CD4-positive, alpha-beta T cell (primary cell): ENCODE data around the gene ITK. TPM values are rescaled to one million over a fixed set of nuclear protein-coding genes. Genes with fewer than 3 reads are reported as not detected.

Source experiments
- ATAC-seq: fragments of 200-7000 bp; cut with Tn5 transposase; one replicate; pipeline ENCODE4 v1.10.0; 2022; ENCODE audit warnings: mild to moderate bottlenecking; ENCODE audit not compliant: poor library complexity
- CTCF ChIA-PET: fragments of 350-600 bp; sonication (Branson Sonifier 250); formaldehyde crosslinking; loops from one replicate; lab custom pipeline; 2021; ENCODE audit warnings: antibody characterized with exemption, inconsistent platforms; lab: Charles Lee
- POLR2A ChIA-PET: fragments of 350-600 bp; sonication (Branson Sonifier 250); formaldehyde crosslinking; loops from one replicate; lab custom pipeline; 2021; ENCODE audit warnings: antibody characterized with exemption, inconsistent platforms; lab: Charles Lee
- DNase-seq, 14 experiments: peaks; one replicate each; pipeline ENCODE4 v3.0.0-alpha.2; 2013 to 2020; ENCODE audit warnings: mixed read lengths in 2 of 14
- H3K27ac ChIP-seq, 2 donors: one replicate each; pipeline versions ENCODE4 v1.5.1 to v1.7.0; 2013; ENCODE audit warnings: low read length in 2 of 2, low read depth in 1 of 2, mild to moderate bottlenecking in 1 of 2
- H3K27me3 ChIP-seq, 2 experiments: 1 replicate in 1 of 2; 2 replicates in 1 of 2; pipeline versions ENCODE4 v1.6.1 to v1.7.0; 2013; ENCODE audit warnings: low read length in 2 of 2, control low read depth in 1 of 2, mild to moderate bottlenecking in 1 of 2, moderate library complexity in 1 of 2; ENCODE audit not compliant: insufficient read depth in 2 of 2, control insufficient read depth in 1 of 2
- H3K36me3 ChIP-seq: one replicate; pipeline ENCODE4 v1.6.1; 2013; ENCODE audit warnings: low read length, control low read depth; ENCODE audit not compliant: insufficient read depth
- H3K4me1 ChIP-seq: one replicate; pipeline ENCODE4 v1.6.1; 2013; ENCODE audit warnings: low read length, control low read depth; ENCODE audit not compliant: insufficient read depth
- H3K4me3 ChIP-seq: one replicate; pipeline ENCODE4 v1.5.1; 2013; ENCODE audit warnings: mild to moderate bottlenecking, low read length, moderate library complexity
- H3K9me3 ChIP-seq, 2 experiments: 1 replicate in 1 of 2; 2 replicates in 1 of 2; pipeline versions ENCODE4 v1.6.1 to v1.7.0; 2013; ENCODE audit warnings: low read length in 2 of 2, mild to moderate bottlenecking in 2 of 2, control low read depth in 1 of 2, moderate library complexity in 1 of 2; ENCODE audit not compliant: control insufficient read depth in 1 of 2, insufficient read depth in 1 of 2
- H3K27ac Mint-ChIP-seq: one replicate; pipeline ENCODE4 v1.8.0; 2020; ENCODE audit warnings: mixed read lengths
- H3K27me3 Mint-ChIP-seq: one replicate; pipeline ENCODE4 v1.8.0; 2021; ENCODE audit warnings: mixed read lengths
- H3K36me3 Mint-ChIP-seq: one replicate; pipeline ENCODE4 v1.8.0; 2021; ENCODE audit warnings: low read depth, mixed read lengths
- H3K4me1 Mint-ChIP-seq: one replicate; pipeline ENCODE4 v1.8.0; 2021; ENCODE audit warnings: low read depth, mixed read lengths
- H3K4me3 Mint-ChIP-seq: one replicate; pipeline ENCODE4 v1.8.0; 2020; ENCODE audit warnings: mild to moderate bottlenecking, mixed read lengths
- H3K9me3 Mint-ChIP-seq: one replicate; pipeline ENCODE4 v1.8.0; 2020; ENCODE audit warnings: mixed read lengths
- intact Hi-C, 2 experiments: fragments of 100-400 bp; cut with DNase I in 1 of 2; cut with micrococcal nuclease in 1 of 2; formaldehyde crosslinking; loops; one replicate each; pipeline versions ENCODE4 v1.15.1 to v1.9.0; 2023 to 2025; cut with DNase I, micrococcal nuclease
- total RNA-seq, 174 experiments: library from RNA in 2 of 174; stranded (reverse) in 2 of 174; gene quantifications; one replicate each; pipeline ENCODE4 v1.2.3 and lab custom pipeline; 2021 to 2026
- TF ChIP-seq, protein P1 (sequence below): fragments of 200-600 bp; IDR thresholded peaks from one replicate; pipeline ENCODE4 v1.8.0; 2022; ENCODE audit warnings: antibody characterized with exemption, mild to moderate bottlenecking

The ITK gene
- total RNA-seq, 2 experiments from 2014 or later: 289 to 292 TPM

- H3K4me1 ChIP-seq: peaks cover 78% of the 10 kb centered on the region
- no peaks in the 10 kb centered on the region for H3K27me3 ChIP-seq
- Mint-ChIP-seq H3K36me3 (peaks cover 94% of the 10 kb centered on the region), H3K27ac (peak overlapping the region; percentile 96), H3K4me1 (peaks cover 99% of the 10 kb centered on the region), H3K27me3 (no peaks in the 10 kb centered on the region), H3K9me3 (no peaks in the 10 kb centered on the region), H3K4me3 (peak overlapping the region; percentile 77)
- no peak overlapping the region for H3K4me3 ChIP-seq
- peak overlapping the region; percentile 32 to 50 for H3K27ac ChIP-seq
- peak in 9 of 14 experiments; percentile 26 to 76 (median 49) for DNase-seq
- CTCF ChIA-PET: interaction anchor here (1.0 to 1.4 kb wide), 3 partner anchors 10 to 56 kb away, joined by 3 to 4 read pairs (median 3); no protein-coding TSS in a partner anchor
- TF ChIP-seq, protein P1, sequence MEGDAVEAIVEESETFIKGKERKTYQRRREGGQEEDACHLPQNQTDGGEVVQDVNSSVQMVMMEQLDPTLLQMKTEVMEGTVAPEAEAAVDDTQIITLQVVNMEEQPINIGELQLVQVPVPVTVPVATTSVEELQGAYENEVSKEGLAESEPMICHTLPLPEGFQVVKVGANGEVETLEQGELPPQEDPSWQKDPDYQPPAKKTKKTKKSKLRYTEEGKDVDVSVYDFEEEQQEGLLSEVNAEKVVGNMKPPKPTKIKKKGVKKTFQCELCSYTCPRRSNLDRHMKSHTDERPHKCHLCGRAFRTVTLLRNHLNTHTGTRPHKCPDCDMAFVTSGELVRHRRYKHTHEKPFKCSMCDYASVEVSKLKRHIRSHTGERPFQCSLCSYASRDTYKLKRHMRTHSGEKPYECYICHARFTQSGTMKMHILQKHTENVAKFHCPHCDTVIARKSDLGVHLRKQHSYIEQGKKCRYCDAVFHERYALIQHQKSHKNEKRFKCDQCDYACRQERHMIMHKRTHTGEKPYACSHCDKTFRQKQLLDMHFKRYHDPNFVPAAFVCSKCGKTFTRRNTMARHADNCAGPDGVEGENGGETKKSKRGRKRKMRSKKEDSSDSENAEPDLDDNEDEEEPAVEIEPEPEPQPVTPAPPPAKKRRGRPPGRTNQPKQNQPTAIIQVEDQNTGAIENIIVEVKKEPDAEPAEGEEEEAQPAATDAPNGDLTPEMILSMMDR: no peak
- intact Hi-C loops: loop anchor here in 1 of 2 experiments (5.0 kb wide), 1 partner anchor 40 kb away; no protein-coding TSS in a partner anchor
- POLR2A ChIA-PET: interaction anchor here (1.0 to 12.6 kb wide), 13 partner anchors 9 to 77 kb away, joined by 3 to 193 read pairs (median 4); partner anchors contain the start of gene ITK
- ATAC-seq: peak; percentile 44
- peaks cover 65% of the 10 kb centered on the region for H3K36me3 ChIP-seq
- H3K9me3 ChIP-seq: no peaks in the 10 kb centered on the region
These were observed 16.4 kb downstream of the ITK start for GRCh38 chr5:157197086-157197485.

DNA sequence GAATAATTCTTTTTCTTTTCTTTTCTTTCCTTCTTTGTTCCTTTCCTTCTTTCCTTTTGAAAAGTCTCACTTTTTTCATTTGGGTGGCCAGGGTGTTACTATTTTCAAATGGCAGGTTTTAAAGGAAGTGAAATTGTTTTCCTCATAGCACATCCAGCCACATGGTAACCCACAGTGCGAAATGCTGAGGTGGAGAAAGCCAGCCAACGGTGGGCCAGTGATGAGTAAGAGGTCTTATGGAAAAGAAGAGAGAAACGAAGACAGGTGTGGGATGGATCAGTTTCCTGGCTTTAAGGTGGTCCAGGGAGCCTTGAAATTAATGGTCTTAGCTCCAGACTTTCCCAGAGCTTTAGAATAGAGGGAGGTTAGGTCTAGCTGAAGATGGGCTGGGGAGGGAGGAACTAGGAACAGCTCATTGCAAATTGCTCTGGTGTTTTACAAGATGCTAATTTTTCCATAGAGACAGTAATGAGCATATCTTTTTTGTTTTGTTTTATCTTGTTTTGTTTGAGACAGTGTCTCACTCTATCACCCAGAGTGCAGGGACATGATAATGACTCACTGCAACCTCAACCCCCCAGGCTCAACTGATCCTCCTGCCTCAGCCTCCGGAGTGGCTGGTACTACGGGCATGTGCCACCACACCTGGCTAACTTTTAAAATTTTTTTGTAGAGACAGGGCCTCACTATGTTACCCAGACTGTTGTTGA lies 17.8 kb downstream of the ITK start:
- Histone ChIP-seq H3K4me3 (no peak overlapping the region), H3K36me3 (peaks cover 71% of the 10 kb centered on the region), H3K27me3 (no peaks in the 10 kb centered on the region), H3K9me3 (no peaks in the 10 kb centered on the region), H3K27ac (peak overlapping the region; percentile 63 to 79), H3K4me1 (peaks cover 80% of the 10 kb centered on the region)
- H3K9me3 Mint-ChIP-seq: no peaks in the 10 kb centered on the region
- H3K27me3 Mint-ChIP-seq: no peaks in the 10 kb centered on the region
- peak overlapping the region; percentile 49 for H3K4me3 Mint-ChIP-seq
- peaks cover 94% of the 10 kb centered on the region for H3K36me3 Mint-ChIP-seq
- H3K27ac Mint-ChIP-seq: peak overlapping the region; percentile 96
- DNase-seq: peak in 13 of 14 experiments; percentile 31 to 80 (median 59)
- POLR2A ChIA-PET: interaction anchor here (1.8 to 12.6 kb wide), 6 partner anchors 8 to 56 kb away, joined by 6 to 193 read pairs (median 16); partner anchors contain the start of genes ITK and MED7
- peaks cover 99% of the 10 kb centered on the region for H3K4me1 Mint-ChIP-seq
- TF ChIP-seq, protein P1: no peak
- CTCF ChIA-PET: interaction anchor here (0.9 to 1.9 kb wide), 3 partner anchors 9 to 49 kb away, joined by 3 to 7 read pairs (median 5); no protein-coding TSS in a partner anchor
- peak; percentile 39 for ATAC-seq
- intact Hi-C loops: loop anchor here in 1 of 2 experiments (5.0 kb wide), 1 partner anchor 41 kb away; no protein-coding TSS in a partner anchor

DNA sequence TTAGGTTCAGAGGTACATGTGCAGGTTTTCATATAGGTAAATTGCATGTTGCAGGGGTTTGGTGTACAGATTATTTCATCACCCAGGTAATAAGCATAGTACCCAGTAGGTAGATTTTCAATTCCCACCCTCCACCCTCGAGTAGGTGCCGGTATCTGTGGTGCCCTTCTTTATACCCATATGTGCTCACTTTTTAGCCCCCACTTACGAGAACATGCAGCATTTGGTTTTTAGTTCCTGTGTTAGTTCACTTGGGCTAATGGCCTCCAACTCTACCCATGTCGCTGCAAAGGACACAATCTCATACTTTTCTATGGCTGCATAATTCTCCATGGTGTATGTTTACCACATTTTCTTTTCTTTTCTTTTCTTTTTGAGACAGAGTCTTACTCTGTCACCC lies 21.2 kb downstream of the ITK start:
- peak overlapping the region; percentile 39 to 56 for H3K27ac ChIP-seq
- Mint-ChIP-seq H3K4me3 (peak overlapping the region; percentile 75), H3K27me3 (no peaks in the 10 kb centered on the region), H3K9me3 (peaks cover 6% of the 10 kb centered on the region), H3K36me3 (peaks cover 94% of the 10 kb centered on the region), H3K4me1 (peaks cover 95% of the 10 kb centered on the region), H3K27ac (peak overlapping the region; percentile 96)
- peak overlapping the region; percentile 7 for H3K4me3 ChIP-seq
- CTCF ChIA-PET: no interaction called here
- H3K36me3 ChIP-seq: peaks cover 69% of the 10 kb centered on the region
- POLR2A ChIA-PET: interaction anchor here (0.9 to 8.9 kb wide), 4 partner anchors 10 to 59 kb away, joined by 3 to 193 read pairs (median 7); partner anchors contain the start of gene MED7
- H3K27me3 ChIP-seq: no peaks in the 10 kb centered on the region
- TF ChIP-seq, protein P1: no peak
- peaks cover 84% of the 10 kb centered on the region for H3K4me1 ChIP-seq
- intact Hi-C loops: loop anchor here in 1 of 2 experiments (2.0 kb wide), 1 partner anchor 15 kb away; no protein-coding TSS in a partner anchor
- DNase-seq (no peak), ATAC-seq (no peak)
- no peaks in the 10 kb centered on the region for H3K9me3 ChIP-seq
